Dermis microvascular lymphatic vessel endothelial cell (primary cell): ENCODE results near the gene INPP5B. TPM values are rescaled to one million over a fixed set of nuclear protein-coding genes. Genes with fewer than 3 reads are reported as not detected.
"Not testable (repeated sequence)": the region's sequence is repeated elsewhere in the genome, so short reads cannot be mapped to it uniquely, and the experiment has no call there.

Experiments used
- DNase-seq, 2 donors: peaks; one replicate each; pipeline versions ENCODE4 v3.0.0 to v3.0.0-alpha.2; 2010; ENCODE audit warnings: low read depth in 2 of 2
- total RNA-seq: library from RNA; depleted of rRNA; stranded (reverse); fragments of >200 nt; gene quantifications from 2 replicates; pipeline ENCODE4 v1.2.1, GENCODE V29; 2014

The INPP5B gene
- total RNA-seq, 1 donor from 2014 or later = 17.6 TPM

GRCh38 chr1:37948166-37948565, 1.3 kb upstream of the INPP5B start:
- DNase-seq = no peak

- DNase-seq = no peak
Observed at GRCh38 chr1:37947364-37947763, 511 bp upstream of the INPP5B start.

- DNase-seq = peak; percentile 82 to 94
Observed at GRCh38 chr1:37945743-37946702, 830 bp downstream of the INPP5B start.

- DNase-seq = no peak
Observed at GRCh38 chr1:37945251-37945650, 1.6 kb downstream of the INPP5B start.

- no peak for DNase-seq
Observed at GRCh38 chr1:37944816-37945215, 2.0 kb downstream of the INPP5B start.

- DNase-seq = no peak
Observed at GRCh38 chr1:37944086-37944763, 2.6 kb downstream of the INPP5B start.

GRCh38 chr1:37940299-37940947, 6.4 kb downstream of the INPP5B start:
- DNase-seq = peak in 1 of 2 donors; percentile 29

- DNase-seq = not testable (repeated sequence)
Observed at GRCh38 chr1:37936760-37937159, 10.1 kb downstream of the INPP5B start.

GRCh38 chr1:37932759-37933158, 14.1 kb downstream of the INPP5B start:
- no peak for DNase-seq

- DNase-seq = peak; percentile 80 to 96
Observed at GRCh38 chr1:37931361-37932158, 15.3 kb downstream of the INPP5B start.

GRCh38 chr1:37931102-37931360, 15.8 kb downstream of the INPP5B start:
- DNase-seq = no peak

- DNase-seq = no peak
Observed at GRCh38 chr1:37930246-37931101, 16.4 kb downstream of the INPP5B start.

GRCh38 chr1:37926038-37926924, 20.6 kb downstream of the INPP5B start:
- DNase-seq = no peak

- no peak for DNase-seq
Observed at GRCh38 chr1:37925316-37925715, 21.5 kb downstream of the INPP5B start.

GRCh38 chr1:37923551-37923889, 23.3 kb downstream of the INPP5B start:
- DNase-seq = no peak

GRCh38 chr1:37922767-37923550, 23.9 kb downstream of the INPP5B start:
- no peak for DNase-seq

- peak in 1 of 2 donors; percentile 40 for DNase-seq
Observed at GRCh38 chr1:37919277-37919676, 27.6 kb downstream of the INPP5B start.

GRCh38 chr1:37915476-37916093, 31.3 kb downstream of the INPP5B start:
- DNase-seq = no peak
